Nephron (organoid): ENCODE measurements around the gene ACYP1.
A peak's percentile ranks its signal among the peaks of the same experiment; 100 is the strongest.

Experiments
- H3K27ac Mint-ChIP-seq, 3 experiments: 2 replicates each; pipeline ENCODE4 v1.8.0; 2020; ENCODE audit warnings: mixed read lengths in 3 of 3, mild to moderate bottlenecking in 2 of 3, moderate library complexity in 1 of 3
- H3K27me3 Mint-ChIP-seq: 2 replicates; pipeline ENCODE4 v1.8.0; 2021; ENCODE audit warnings: low read depth, mild to moderate bottlenecking, moderate library complexity, mixed read lengths
- H3K36me3 Mint-ChIP-seq: 2 replicates; pipeline ENCODE4 v1.8.0; 2020; ENCODE audit warnings: low read depth, mixed read lengths
- H3K4me1 Mint-ChIP-seq: 2 replicates; pipeline ENCODE4 v1.8.0; 2020; ENCODE audit warnings: mixed read lengths
- H3K4me3 Mint-ChIP-seq, 3 experiments: 2 replicates each; pipeline ENCODE4 v1.8.0; 2020; ENCODE audit warnings: mild to moderate bottlenecking in 3 of 3, mixed read lengths in 3 of 3, moderate library complexity in 2 of 3
- H3K9me3 Mint-ChIP-seq: 2 replicates; pipeline ENCODE4 v1.8.0; 2020; ENCODE audit warnings: mixed read lengths
- TF ChIP-seq, protein P1 (sequence below), 3 experiments: fragments of 200-600 bp; sonication (generic); IDR thresholded peaks; one replicate each; pipeline ENCODE4 v1.5.0; 2021; ENCODE audit warnings: antibody characterized with exemption in 3 of 3; ENCODE audit not compliant: unreplicated experiment in 3 of 3

The ACYP1 gene

DNA sequence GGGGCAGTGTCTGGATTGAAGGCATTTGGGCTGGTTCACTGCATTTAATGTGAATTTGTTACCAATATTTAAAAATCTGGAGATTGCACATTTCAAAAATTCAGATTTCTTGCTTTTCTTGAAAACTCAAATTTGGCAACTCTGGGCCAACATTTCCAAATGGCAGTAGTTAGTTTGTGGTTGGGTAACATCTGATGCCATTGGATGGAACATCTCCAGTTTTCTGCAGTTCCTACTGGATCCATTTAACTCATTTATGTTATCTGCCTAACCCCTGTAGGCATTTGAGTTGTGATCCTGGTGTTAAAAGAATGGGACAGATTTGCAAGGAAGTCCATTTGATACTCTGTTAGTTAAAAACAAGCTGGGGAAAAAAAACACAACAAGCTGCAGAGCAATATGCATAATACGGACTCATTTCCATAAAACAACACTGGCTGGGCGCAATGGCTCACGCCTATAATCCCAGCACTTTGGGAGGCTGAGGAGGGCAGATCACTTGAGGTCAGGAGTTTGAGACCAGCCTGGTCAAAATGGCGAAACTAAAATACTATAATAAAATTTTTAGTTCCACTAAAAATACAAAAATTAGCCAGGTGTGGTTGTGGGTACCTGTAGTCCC lies 53.2 kb downstream of the ACYP1 start:
- H3K4me3 Mint-ChIP-seq, result no peak overlapping the region
- no peaks in the 10 kb centered on the region for H3K9me3 Mint-ChIP-seq
- peaks cover 64% of the 10 kb centered on the region for H3K36me3 Mint-ChIP-seq
- no peak overlapping the region for H3K27ac Mint-ChIP-seq
- H3K4me1 Mint-ChIP-seq, result peaks cover 11% of the 10 kb centered on the region
- TF ChIP-seq, protein P1, sequence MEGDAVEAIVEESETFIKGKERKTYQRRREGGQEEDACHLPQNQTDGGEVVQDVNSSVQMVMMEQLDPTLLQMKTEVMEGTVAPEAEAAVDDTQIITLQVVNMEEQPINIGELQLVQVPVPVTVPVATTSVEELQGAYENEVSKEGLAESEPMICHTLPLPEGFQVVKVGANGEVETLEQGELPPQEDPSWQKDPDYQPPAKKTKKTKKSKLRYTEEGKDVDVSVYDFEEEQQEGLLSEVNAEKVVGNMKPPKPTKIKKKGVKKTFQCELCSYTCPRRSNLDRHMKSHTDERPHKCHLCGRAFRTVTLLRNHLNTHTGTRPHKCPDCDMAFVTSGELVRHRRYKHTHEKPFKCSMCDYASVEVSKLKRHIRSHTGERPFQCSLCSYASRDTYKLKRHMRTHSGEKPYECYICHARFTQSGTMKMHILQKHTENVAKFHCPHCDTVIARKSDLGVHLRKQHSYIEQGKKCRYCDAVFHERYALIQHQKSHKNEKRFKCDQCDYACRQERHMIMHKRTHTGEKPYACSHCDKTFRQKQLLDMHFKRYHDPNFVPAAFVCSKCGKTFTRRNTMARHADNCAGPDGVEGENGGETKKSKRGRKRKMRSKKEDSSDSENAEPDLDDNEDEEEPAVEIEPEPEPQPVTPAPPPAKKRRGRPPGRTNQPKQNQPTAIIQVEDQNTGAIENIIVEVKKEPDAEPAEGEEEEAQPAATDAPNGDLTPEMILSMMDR (IDR thresholded peaks at IDR 0.05; ENCODE audit: unreplicated experiment in 3 of 3), result no peak
- no peaks in the 10 kb centered on the region for H3K27me3 Mint-ChIP-seq

DNA sequence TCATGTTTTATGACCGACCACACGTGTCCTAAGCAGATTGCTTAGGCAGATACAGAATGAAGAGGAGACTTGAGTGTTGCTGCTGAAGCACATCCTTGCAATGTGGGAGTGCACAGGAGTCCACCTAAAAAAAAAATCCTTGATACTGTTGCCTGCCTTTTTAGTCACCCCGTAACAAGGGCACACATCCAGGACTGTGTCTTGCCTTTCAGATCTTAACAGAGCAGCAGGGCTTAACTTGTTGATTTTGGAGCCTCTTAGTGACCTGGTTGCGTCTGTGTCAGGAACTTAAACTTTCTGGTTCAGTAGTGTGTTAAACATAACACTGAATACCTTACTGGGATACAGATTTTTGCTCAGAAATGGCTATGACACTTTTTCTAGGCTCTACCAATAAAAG lies 54.6 kb downstream of the ACYP1 start:
- Mint-ChIP-seq H3K4me1 (peaks cover 22% of the 10 kb centered on the region), H3K36me3 (peaks cover 64% of the 10 kb centered on the region), H3K4me3 (no peak overlapping the region), H3K27me3 (no peaks in the 10 kb centered on the region), H3K9me3 (no peaks in the 10 kb centered on the region), H3K27ac (no peak overlapping the region)
- TF ChIP-seq, protein P1 (IDR thresholded peaks at IDR 0.05; ENCODE audit: unreplicated experiment in 3 of 3), result no peak

DNA sequence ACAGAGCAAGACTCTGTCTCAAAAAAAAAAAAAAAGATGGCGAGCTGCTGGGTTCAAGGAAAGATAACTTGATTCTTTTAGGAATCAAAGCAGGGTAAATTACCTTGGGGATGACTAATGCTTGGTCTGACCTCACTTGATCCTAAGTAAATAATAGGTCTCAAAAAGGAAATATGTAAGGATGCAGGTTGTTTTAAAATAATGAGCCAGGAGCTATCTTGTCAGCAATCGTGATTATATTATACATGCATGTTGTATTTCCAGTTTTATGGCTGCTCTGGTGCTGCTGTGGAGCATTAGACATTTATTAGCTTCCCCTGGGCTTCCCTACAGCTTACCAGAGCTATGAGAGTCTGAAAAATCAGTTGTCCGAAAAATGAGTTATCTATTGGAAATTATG lies 58.5 kb downstream of the ACYP1 start:
- TF ChIP-seq, protein P1 (IDR thresholded peaks at IDR 0.05; ENCODE audit: unreplicated experiment in 3 of 3), result no peak
- Mint-ChIP-seq H3K27me3 (no peaks in the 10 kb centered on the region), H3K4me3 (peak overlapping the region; percentile 36 to 62 (median 59)), H3K9me3 (peaks cover 7% of the 10 kb centered on the region), H3K36me3 (peaks cover 50% of the 10 kb centered on the region), H3K4me1 (peaks cover 35% of the 10 kb centered on the region), H3K27ac (no peak overlapping the region)

DNA sequence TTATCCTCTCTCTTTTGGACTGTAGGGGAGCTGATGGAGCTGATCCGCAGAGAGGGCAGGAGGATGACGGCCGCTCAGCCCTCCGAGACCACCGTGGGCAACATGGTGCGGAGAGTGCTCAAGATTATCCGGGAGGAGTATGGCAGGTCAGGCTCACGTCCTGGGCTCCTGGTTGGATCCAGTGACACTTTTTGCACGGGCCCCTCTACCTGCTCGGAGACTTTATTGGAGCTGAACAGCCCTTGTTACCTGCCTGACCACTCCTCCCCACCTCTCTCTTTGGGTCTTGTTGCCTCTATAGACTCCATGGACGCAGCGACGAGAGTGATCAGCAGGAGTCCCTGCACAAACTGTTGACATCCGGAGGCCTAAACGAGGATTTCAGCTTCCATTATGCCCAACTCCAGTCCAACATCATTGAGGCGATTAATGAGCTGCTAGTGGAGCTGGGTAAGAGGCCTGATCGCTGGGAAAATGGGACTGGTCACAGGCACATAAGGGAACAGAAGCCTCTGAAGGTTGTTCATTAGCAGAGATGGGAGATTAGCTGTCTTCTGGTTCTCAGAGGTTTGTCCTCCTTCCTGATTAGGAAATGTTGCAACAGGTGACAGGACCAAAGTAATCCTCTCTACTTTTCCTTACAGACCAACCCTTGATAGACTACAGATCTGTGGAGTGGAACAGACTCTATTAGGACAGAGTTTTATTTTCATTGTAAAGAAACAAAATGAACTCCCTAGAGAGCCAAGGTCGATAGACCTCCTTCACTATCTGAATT lies 60.4 kb downstream of the ACYP1 start:
- Mint-ChIP-seq H3K27ac (peak overlapping the region; percentile 83 to 98 (median 90)), H3K27me3 (no peaks in the 10 kb centered on the region), H3K36me3 (peaks cover 36% of the 10 kb centered on the region), H3K4me1 (peaks cover 35% of the 10 kb centered on the region), H3K4me3 (peak overlapping the region; percentile 99 to 100 (median 99)), H3K9me3 (peaks cover 7% of the 10 kb centered on the region)
- TF ChIP-seq, protein P1 (IDR thresholded peaks at IDR 0.05; ENCODE audit: unreplicated experiment in 3 of 3), result no peak
